Sigmoid colon (tissue), 4 donors: ENCODE data around the gene DCAF12.

Experiments
- CTCF ChIP-seq, 4 experiments: fragments of 450-650 bp in 3 of 4; fragments of 200-600 bp in 1 of 4; IDR thresholded peaks; one replicate each; pipeline ENCODE4 v1.5.1; 2016 to 2019; ENCODE audit warnings: antibody characterized with exemption in 4 of 4, mild to moderate bottlenecking in 3 of 4, moderate library complexity in 2 of 4
- EP300 ChIP-seq, 4 donors: sonication (generic); formaldehyde crosslinking; IDR thresholded peaks; one replicate each; pipeline ENCODE4 v1.6.1; 2017; ENCODE audit warnings: antibody characterized with exemption in 4 of 4
- POLR2A ChIP-seq, 2 donors: fragments of 450-650 bp; IDR thresholded peaks; one replicate each; pipeline ENCODE4 v1.6.1; 2016; ENCODE audit warnings: antibody characterized with exemption in 2 of 2, mild to moderate bottlenecking in 2 of 2, moderate library complexity in 2 of 2
- POLR2AphosphoS5 ChIP-seq, 4 donors: sonication (generic); formaldehyde crosslinking; IDR thresholded peaks; one replicate each; pipeline ENCODE4 v1.6.1; 2017; ENCODE audit warnings: antibody characterized with exemption in 4 of 4

- TF ChIP-seq CTCF (IDR thresholded peaks at IDR 0.05), result no peak
- TF ChIP-seq EP300 (IDR thresholded peaks at IDR 0.05), result no peak
- TF ChIP-seq POLR2AphosphoS5 (IDR thresholded peaks at IDR 0.05), result no peak
- TF ChIP-seq POLR2A (IDR thresholded peaks at IDR 0.05), result no peak
Observed at GRCh38 chr9:34169125-34169524, 42.6 kb upstream of the DCAF12 start.
